NCI-H1105 (cell line): ENCODE data around the gene CACNA1G.

Source experiments
- DNase-seq: peaks from one replicate; lab custom pipeline; 2025; lab: John Stamatoyannopoulos, UW

The CACNA1G gene

GRCh38 chr17:50651661-50652060 lies 91.1 kb downstream of the CACNA1G start:
- DNase-seq, result no peak

- no peak for DNase-seq
These were observed 93.2 kb downstream of the CACNA1G start for GRCh38 chr17:50653738-50654137.

- no peak for DNase-seq
These were observed 96.0 kb downstream of the CACNA1G start for GRCh38 chr17:50656509-50656908.

- no peak for DNase-seq
These were observed 96.5 kb downstream of the CACNA1G start for GRCh38 chr17:50657054-50657453.

GRCh38 chr17:50657627-50658026 lies 97.1 kb downstream of the CACNA1G start:
- no peak for DNase-seq

GRCh38 chr17:50658616-50659015 lies 98.1 kb downstream of the CACNA1G start:
- no peak for DNase-seq

- no peak for DNase-seq
These were observed 98.7 kb downstream of the CACNA1G start for GRCh38 chr17:50659179-50659578.

GRCh38 chr17:50660042-50660886 lies 99.7 kb downstream of the CACNA1G start:
- DNase-seq, result no peak

GRCh38 chr17:50660887-50661345 lies 100.4 kb downstream of the CACNA1G start:
- DNase-seq, result no peak

GRCh38 chr17:50661348-50661747 lies 100.8 kb downstream of the CACNA1G start:
- DNase-seq, result no peak

GRCh38 chr17:50661795-50662391 lies 101.4 kb downstream of the CACNA1G start:
- no peak for DNase-seq

GRCh38 chr17:50662632-50663225 lies 102.2 kb downstream of the CACNA1G start:
- no peak for DNase-seq

- DNase-seq, result no peak
These were observed 103.4 kb downstream of the CACNA1G start for GRCh38 chr17:50663812-50664374.

GRCh38 chr17:50664788-50665458 lies 104.4 kb downstream of the CACNA1G start:
- no peak for DNase-seq

GRCh38 chr17:50665838-50666237 lies 105.3 kb downstream of the CACNA1G start:
- no peak for DNase-seq

GRCh38 chr17:50666316-50666715 lies 105.8 kb downstream of the CACNA1G start:
- no peak for DNase-seq

GRCh38 chr17:50667259-50668024 lies 106.9 kb downstream of the CACNA1G start:
- no peak for DNase-seq

GRCh38 chr17:50668025-50668837 lies 107.7 kb downstream of the CACNA1G start:
- no peak for DNase-seq

GRCh38 chr17:50668838-50669581 lies 108.5 kb downstream of the CACNA1G start:
- no peak for DNase-seq

GRCh38 chr17:50672071-50672470 lies 111.6 kb downstream of the CACNA1G start:
- DNase-seq, result no peak
